ENCODE results near the gene SLC25A30.
"Not testable (repeated sequence)": the region's sequence is repeated elsewhere in the genome, so short reads cannot be mapped to it uniquely, and the experiment has no call there.

SLC25A30 gene

GRCh38 chr13:45432737-45433380, 14.7 kb upstream of the SLC25A30 start:
- no peak for DNase-seq (ENCODE audit: low read depth)

GRCh38 chr13:45426056-45426841, 8.1 kb upstream of the SLC25A30 start:
- DNase-seq (ENCODE audit: low read depth), result not testable (repeated sequence)

- no peak for DNase-seq (ENCODE audit: low read depth)
These were observed 4.6 kb upstream of the SLC25A30 start for GRCh38 chr13:45422731-45423292.

DNA sequence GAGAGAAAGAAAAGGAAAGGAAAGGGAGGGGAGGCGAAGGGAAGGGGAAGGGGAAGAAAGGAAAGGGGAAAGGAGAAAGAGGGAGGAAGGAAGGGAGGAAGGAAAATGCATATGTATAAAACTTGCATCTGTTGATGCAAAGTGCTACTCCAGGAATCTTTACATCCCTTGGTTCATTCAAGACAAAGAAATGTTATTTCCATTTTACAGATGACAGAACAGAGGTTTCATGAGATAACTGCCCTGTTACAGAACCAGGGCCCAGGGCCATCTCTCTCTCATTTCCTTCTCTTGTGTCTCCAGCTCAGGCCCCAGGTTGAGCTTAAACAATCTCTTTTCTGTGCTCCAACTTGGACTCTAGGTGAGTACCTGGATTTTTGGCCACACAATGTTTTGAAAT, 1.8 kb upstream of the SLC25A30 start:
- DNase-seq (ENCODE audit: low read depth), result no peak

GRCh38 chr13:45419389-45419788, 1.2 kb upstream of the SLC25A30 start:
- DNase-seq (ENCODE audit: low read depth), result not testable (repeated sequence)

DNA sequence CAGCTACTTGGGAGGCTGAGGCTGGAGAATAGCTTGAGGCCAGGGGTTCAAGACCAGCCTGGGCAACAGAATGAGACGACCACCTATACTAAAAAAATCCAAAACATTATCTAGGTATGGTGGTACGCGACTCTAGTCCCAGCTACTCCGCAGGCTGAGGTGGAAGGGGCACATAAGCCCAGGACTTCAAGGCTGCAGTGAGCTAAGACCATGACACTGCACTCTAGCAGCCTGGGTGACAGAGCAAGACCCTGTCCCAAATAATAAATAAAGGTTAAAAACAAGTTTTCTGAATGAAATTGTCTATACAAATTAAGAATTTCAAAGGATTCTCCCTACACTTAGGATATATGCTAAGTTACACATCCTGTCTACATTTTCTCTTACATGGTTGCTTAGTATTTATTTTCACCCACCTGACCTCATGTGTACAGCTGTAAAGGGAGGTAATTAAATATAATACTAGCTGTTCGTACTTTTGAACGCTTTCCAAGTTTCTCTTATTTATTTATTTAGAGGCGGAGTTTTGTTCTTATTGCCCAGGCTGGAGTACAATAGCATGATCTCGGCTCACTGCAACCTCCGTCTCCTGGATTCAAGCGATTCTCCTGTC, 1.6 kb downstream of the SLC25A30 start:
- DNase-seq (ENCODE audit: low read depth), result no peak

DNA sequence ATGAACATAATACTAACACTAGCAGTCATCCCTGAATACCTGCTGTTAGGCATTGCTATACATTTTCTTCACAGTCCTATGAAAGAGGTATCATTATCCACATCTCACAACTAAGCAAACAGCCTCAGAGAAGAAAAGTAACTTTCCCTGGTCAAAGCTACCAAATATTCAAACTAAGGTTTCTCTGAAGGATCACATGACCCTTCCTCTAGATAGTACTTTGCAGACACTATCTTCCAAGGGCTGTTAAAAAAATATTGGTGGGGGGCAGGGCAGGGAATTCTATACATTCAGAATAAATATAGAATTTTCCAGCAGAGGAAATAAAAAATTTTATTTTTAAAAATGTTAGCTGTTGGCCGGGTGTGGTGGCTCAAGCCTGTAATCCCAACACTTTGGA, 3.1 kb downstream of the SLC25A30 start:
- no peak for DNase-seq (ENCODE audit: low read depth)

DNA sequence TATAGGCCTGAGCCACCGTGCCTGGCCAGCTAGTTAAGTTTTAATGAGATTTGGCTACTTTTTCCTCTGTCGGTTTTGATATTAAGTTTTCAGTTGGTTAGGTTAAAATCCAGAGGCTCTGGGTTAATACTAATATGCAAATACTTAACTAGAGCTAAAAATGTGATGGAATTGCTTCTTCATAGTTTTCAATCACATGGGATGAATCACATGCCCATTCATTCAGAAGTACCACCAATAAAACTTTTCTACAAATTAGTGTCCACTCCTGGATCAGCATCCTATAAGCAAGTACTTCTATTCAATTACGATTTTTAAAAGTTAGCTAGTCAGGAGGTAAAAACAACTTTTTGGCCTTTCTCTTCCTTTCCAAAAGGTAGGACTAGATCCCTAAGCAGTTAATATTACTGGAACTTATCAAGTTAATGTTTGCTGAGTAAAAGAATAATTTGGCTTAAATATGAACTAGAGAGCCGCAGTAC, 4.3 kb downstream of the SLC25A30 start:
- no peak for DNase-seq (ENCODE audit: low read depth)

- DNase-seq (ENCODE audit: low read depth), result no peak
These were observed 5.7 kb downstream of the SLC25A30 start for GRCh38 chr13:45412274-45413049.

GRCh38 chr13:45411631-45412030, 6.5 kb downstream of the SLC25A30 start:
- DNase-seq (ENCODE audit: low read depth), result no peak

GRCh38 chr13:45411221-45411620, 7.0 kb downstream of the SLC25A30 start:
- DNase-seq (ENCODE audit: low read depth), result no peak

GRCh38 chr13:45410466-45410865, 7.7 kb downstream of the SLC25A30 start:
- no peak for DNase-seq (ENCODE audit: low read depth)

- DNase-seq (ENCODE audit: low read depth), result no peak
These were observed 8.2 kb downstream of the SLC25A30 start for GRCh38 chr13:45410001-45410400.

- no peak for DNase-seq (ENCODE audit: low read depth)
These were observed 11.8 kb downstream of the SLC25A30 start for GRCh38 chr13:45406421-45406820.

GRCh38 chr13:45403081-45403480, 15.1 kb downstream of the SLC25A30 start:
- DNase-seq (ENCODE audit: low read depth), result no peak

DNA sequence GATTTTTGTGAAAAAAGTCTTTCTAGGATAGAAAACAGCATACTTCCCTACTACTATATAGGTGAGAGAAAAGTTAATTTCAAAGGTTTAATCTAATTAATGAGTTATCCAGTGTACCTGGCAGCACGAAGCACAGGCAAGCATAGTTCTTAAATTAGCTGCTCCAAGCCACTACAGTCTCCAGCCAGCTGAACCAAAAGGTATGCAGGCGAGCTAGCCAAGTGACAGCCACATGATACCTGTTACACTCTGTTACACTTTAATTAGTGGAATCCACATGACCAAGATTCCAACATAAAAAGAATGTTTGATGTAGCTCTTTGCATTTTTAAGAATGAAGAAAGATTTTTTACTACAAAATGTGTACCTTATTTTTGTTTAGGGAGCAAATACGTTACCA, 15.5 kb downstream of the SLC25A30 start:
- DNase-seq (ENCODE audit: low read depth), result no peak

- DNase-seq (ENCODE audit: low read depth), result no peak
These were observed 16.9 kb downstream of the SLC25A30 start for GRCh38 chr13:45401314-45401713.

DNA sequence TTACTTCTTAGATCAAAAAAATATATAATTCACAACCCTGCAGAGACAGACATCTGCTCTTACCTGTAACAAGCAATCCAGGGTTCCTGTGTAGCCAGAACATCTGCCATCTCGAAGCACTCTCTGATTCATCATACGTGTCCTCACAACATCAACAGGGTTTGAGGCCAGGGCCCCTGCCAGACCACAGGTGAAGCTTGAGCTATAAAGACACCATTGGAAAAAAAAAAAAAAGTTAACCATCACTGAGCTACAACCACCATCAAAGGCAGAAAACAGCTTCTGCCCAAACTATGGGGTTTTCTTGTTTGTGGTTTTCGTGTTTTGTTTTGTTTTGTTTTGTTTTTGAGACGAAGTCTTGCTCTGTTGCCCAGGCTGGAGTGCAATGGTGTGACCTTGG, 19.3 kb downstream of the SLC25A30 start:
- no peak for DNase-seq (ENCODE audit: low read depth)

DNA sequence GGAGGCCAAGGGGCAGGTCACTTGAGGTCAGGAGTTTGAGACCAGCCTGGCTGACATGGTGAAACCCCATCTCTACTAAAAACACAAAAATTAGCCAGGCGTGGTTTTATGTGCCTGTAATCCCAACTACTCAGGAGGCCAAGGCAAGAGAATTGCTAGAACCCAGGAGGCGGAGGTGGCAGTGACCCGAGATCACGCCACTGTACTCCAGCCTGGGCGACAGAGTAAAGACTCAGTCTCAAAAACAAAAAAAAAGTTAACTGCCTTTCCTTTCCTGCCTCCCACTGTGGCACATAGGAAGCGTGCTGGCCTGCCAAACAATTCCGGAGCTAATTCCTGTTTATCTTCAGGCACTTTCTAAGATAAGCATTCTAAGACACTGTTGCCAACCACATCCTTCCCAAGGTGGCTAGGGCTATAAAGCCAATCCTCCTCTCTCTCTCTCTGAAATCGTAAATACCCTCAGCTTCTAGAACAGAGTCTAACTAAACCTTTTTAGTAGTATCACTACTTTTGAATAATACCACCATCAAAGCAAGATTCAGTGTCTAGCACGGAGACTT, 21.6 kb downstream of the SLC25A30 start:
- no peak for DNase-seq (ENCODE audit: low read depth)

DNA sequence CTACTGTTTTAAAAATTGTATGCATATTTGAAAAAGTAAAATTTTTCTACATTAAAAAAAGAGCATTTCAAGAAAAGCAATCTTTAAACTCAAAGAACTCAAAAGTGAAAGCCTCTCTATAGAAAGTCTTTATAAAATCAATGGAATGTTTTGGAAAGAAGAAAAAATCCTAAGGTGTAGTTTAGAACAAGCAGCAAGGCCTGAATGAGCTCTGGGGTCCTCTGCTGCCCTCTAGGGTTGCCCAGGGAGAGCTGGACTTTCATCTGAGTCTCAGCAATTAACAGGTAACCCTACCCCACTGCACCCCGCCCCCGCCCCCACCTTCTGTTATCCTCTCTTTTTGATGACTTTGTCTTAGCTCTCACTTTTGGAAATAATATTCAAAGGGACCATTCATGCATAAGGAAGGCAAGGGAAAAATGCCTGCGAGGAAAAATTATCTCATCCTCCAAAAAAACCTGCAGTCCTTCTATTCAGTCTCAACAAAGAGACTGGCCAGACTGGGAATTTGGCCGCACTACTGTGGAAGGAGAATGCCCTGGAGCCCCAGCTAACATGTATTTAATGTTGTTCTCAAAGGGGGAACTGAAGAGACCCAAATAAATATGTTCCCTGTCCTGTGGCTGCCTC, 24.1 kb downstream of the SLC25A30 start:
- DNase-seq (ENCODE audit: low read depth), result no peak

- no peak for DNase-seq (ENCODE audit: low read depth)
These were observed 25.4 kb downstream of the SLC25A30 start for GRCh38 chr13:45392811-45393210.

Measured in stromal cell of bone marrow (primary cell).